Effector CD8-positive, alpha-beta T cell (primary cell): ENCODE data around the gene ANKRD42.

Source experiments
- DNase-seq: peaks from one replicate; lab custom pipeline; 2025; lab: John Stamatoyannopoulos, UW

Gene ANKRD42

GRCh38 chr11:83287631-83288030, 94.1 kb downstream of the ANKRD42 start:
- no peak for DNase-seq

GRCh38 chr11:83292709-83293456, 99.4 kb downstream of the ANKRD42 start:
- DNase-seq = no peak

- no peak for DNase-seq
Observed at GRCh38 chr11:83293457-83293774, 99.9 kb downstream of the ANKRD42 start.

- DNase-seq = no peak
Observed at GRCh38 chr11:83294208-83294607, 100.7 kb downstream of the ANKRD42 start.
